Glutamatergic neuron (in vitro differentiated cells): ENCODE results near the gene CFAP77. TPM values are rescaled to one million over a fixed set of nuclear protein-coding genes. Genes with fewer than 3 reads are reported as not detected.

ENCODE experiments used
- DNase-seq: peaks from one replicate; pipeline ENCODE4 v3.0.0; 2022
- H3K27ac Mint-ChIP-seq: one replicate; pipeline ENCODE4 v1.8.0; 2020; ENCODE audit warnings: mild to moderate bottlenecking, mixed read lengths, inconsistent platforms; ENCODE audit not compliant: unreplicated experiment
- H3K27me3 Mint-ChIP-seq: one replicate; pipeline ENCODE4 v1.8.0; 2020; ENCODE audit warnings: mild to moderate bottlenecking, moderate library complexity, mixed read lengths, inconsistent platforms; ENCODE audit not compliant: unreplicated experiment
- H3K36me3 Mint-ChIP-seq: one replicate; pipeline ENCODE4 v1.8.0; 2020; ENCODE audit warnings: mild to moderate bottlenecking, mixed read lengths, inconsistent platforms; ENCODE audit not compliant: unreplicated experiment
- H3K4me1 Mint-ChIP-seq: one replicate; pipeline ENCODE4 v1.8.0; 2020; ENCODE audit warnings: mild to moderate bottlenecking, low read depth, mixed read lengths, inconsistent platforms; ENCODE audit not compliant: unreplicated experiment
- H3K4me3 Mint-ChIP-seq: one replicate; pipeline ENCODE4 v1.8.0; 2020; ENCODE audit warnings: mild to moderate bottlenecking, mixed read lengths, inconsistent platforms; ENCODE audit not compliant: unreplicated experiment
- H3K9me3 Mint-ChIP-seq: one replicate; pipeline ENCODE4 v1.8.0; 2020; ENCODE audit warnings: mild to moderate bottlenecking, moderate library complexity, mixed read lengths, inconsistent platforms; ENCODE audit not compliant: unreplicated experiment
- total RNA-seq: library from RNA; stranded (reverse); fragmentation: NEBNext Ultra II Directional; extraction: Animal tissue kit (Norgen Biotek cat#: 25700); gene quantifications from one replicate; pipeline ENCODE4 v1.2.1, GENCODE V29; 2021; ENCODE audit not compliant: unreplicated experiment
- TF ChIP-seq, protein P1 (sequence below): fragments of 200-600 bp; sonication (generic); IDR thresholded peaks from one replicate; pipeline ENCODE4 v1.5.0; 2021; ENCODE audit not compliant: partially characterized antibody, unreplicated experiment

Gene CFAP77
- total RNA-seq, 1 donor from 2014 or later = not detected

DNA sequence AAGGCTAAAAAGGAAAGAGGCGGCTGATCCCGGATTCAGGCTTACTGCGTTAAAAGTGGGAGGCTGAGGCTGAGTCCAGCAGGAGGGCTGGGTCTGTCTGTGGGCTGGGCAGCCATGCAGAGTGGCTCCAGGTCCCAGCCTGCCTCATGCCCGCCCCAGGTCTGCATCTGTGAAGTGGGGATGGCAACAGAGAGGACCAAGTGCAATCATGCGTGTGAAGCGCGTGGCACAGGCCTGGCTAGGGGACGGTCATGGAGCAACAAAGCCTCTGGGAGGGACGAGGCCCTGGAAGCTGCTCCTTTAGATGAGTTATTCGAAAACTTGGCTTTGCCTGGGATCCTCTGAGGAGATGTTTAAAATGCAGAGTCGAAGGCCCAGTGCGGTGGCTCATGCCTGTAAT, 142.0 kb downstream of the CFAP77 start:
- no peak overlapping the region for H3K27ac Mint-ChIP-seq
- H3K27me3 Mint-ChIP-seq = peaks cover 3% of the 10 kb centered on the region
- DNase-seq = no peak
- peaks cover 7% of the 10 kb centered on the region for H3K4me1 Mint-ChIP-seq
- TF ChIP-seq, protein P1, sequence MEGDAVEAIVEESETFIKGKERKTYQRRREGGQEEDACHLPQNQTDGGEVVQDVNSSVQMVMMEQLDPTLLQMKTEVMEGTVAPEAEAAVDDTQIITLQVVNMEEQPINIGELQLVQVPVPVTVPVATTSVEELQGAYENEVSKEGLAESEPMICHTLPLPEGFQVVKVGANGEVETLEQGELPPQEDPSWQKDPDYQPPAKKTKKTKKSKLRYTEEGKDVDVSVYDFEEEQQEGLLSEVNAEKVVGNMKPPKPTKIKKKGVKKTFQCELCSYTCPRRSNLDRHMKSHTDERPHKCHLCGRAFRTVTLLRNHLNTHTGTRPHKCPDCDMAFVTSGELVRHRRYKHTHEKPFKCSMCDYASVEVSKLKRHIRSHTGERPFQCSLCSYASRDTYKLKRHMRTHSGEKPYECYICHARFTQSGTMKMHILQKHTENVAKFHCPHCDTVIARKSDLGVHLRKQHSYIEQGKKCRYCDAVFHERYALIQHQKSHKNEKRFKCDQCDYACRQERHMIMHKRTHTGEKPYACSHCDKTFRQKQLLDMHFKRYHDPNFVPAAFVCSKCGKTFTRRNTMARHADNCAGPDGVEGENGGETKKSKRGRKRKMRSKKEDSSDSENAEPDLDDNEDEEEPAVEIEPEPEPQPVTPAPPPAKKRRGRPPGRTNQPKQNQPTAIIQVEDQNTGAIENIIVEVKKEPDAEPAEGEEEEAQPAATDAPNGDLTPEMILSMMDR = no peak
- H3K4me3 Mint-ChIP-seq = no peak overlapping the region
- peaks cover 2% of the 10 kb centered on the region for H3K9me3 Mint-ChIP-seq
- no peaks in the 10 kb centered on the region for H3K36me3 Mint-ChIP-seq

DNA sequence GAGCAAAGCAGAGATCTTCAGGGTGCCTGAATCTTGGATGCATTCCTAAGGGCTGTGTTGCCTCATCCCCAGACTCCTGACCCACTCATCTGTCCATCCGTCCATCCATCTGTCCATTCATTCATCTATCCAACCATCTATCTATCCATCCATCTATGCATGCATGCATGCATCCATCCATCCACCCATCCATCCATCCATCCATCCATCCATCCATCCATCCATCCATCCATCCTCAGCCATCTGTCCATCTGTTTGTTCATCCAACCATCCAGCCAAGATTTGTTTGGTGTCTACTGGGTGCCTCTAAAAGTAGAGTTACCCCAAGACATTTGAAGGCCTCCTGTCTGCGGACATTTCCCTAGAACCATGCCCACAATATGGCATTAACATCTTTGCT, 144.7 kb downstream of the CFAP77 start:
- Mint-ChIP-seq H3K27ac (no peak overlapping the region), H3K27me3 (peaks cover under 1% of the 10 kb centered on the region), H3K36me3 (peaks cover 5% of the 10 kb centered on the region), H3K4me3 (no peak overlapping the region), H3K4me1 (no peaks in the 10 kb centered on the region), H3K9me3 (no peaks in the 10 kb centered on the region)
- DNase-seq = no peak
- TF ChIP-seq, protein P1 = no peak

DNA sequence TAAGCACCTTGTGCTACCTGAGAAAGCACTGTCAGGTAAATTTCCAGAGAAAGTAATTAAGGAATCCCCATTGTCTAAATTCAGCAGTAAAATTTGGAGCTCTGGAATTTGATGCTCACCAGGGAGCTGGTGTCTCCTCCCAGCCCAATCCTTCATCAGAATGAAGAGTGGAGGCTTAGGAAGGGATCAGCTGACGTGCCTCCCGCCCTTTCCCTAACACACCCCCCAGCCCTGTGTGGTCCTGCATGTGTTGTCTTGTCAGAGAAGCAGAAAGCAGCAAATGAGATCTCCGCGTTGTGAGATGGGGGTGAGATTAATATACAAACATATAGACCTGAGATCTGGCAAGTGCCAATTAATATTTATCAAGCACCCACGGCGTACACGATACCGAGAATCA, 145.5 kb downstream of the CFAP77 start:
- Mint-ChIP-seq H3K27me3 (peaks cover under 1% of the 10 kb centered on the region), H3K9me3 (no peaks in the 10 kb centered on the region), H3K36me3 (peaks cover 5% of the 10 kb centered on the region), H3K4me1 (peaks cover 2% of the 10 kb centered on the region), H3K27ac (no peak overlapping the region), H3K4me3 (no peak overlapping the region)
- DNase-seq = no peak
- TF ChIP-seq, protein P1 = no peak

DNA sequence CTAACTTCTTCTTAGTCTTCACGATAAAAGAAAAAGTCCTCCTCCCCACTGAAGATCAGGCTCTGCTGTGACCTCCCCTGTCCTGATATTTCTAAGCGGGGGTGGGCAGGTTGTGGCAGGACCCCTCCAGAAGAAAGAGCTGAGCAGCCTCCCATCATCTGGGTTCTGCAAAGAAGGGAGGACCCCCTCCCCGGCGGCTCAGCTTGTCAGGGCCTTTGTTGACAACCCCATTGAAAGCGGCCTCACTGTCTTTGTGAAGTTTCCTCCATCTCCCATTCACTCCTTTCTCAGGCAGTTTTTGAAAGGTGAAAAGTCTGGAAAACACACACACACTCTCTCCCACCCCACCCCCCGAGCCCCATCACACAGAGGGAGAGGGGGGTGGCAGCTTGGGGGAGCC, 146.2 kb downstream of the CFAP77 start:
- Mint-ChIP-seq H3K4me1 (peaks cover 9% of the 10 kb centered on the region), H3K9me3 (no peaks in the 10 kb centered on the region), H3K4me3 (no peak overlapping the region), H3K27ac (no peak overlapping the region), H3K36me3 (peaks cover 5% of the 10 kb centered on the region), H3K27me3 (peaks cover 5% of the 10 kb centered on the region)
- DNase-seq = no peak
- TF ChIP-seq, protein P1 = no peak

DNA sequence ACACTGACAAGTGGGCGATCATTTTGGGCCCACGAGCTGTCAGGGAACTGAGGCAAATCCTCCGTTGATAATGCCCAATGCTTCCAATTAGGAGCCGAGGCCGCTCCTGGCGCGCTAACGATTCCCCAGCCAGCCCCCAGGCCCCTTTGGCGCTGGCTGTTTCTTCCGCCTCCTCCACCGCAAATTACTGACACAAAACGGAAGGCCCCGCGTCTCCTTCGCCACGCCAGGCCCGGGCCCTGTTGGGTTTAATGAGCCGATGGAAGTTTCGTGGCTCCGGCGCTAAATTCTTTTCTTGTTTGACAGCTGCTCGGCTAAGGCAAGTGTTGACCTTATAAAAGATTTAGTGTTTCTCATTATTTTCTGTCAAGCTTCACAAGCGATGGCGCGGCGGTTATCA, 146.7 kb downstream of the CFAP77 start:
- TF ChIP-seq, protein P1 = no peak
- no peak for DNase-seq
- Mint-ChIP-seq H3K4me1 (peaks cover 12% of the 10 kb centered on the region), H3K27ac (no peak overlapping the region), H3K4me3 (no peak overlapping the region), H3K9me3 (no peaks in the 10 kb centered on the region), H3K36me3 (peaks cover 5% of the 10 kb centered on the region), H3K27me3 (peaks cover 5% of the 10 kb centered on the region)
